HG02763 (cell line): ENCODE measurements around the gene ZBTB40.

Experiments
- ATAC-seq: cut with Tn5 transposase; IDR thresholded peaks from one replicate; pipeline ENCODE4 v1.9.1; 2021; ENCODE audit warnings: mild to moderate bottlenecking, moderate library complexity; ENCODE audit not compliant: unreplicated experiment

Gene ZBTB40

GRCh38 chr1:22470227-22470626 is 18.6 kb downstream of the ZBTB40 start:
- no peak for ATAC-seq

- no peak for ATAC-seq
Observed at GRCh38 chr1:22471078-22471477, 19.4 kb downstream of the ZBTB40 start.

GRCh38 chr1:22471610-22472009 is 20.0 kb downstream of the ZBTB40 start:
- ATAC-seq: no peak

- no peak for ATAC-seq
Observed at GRCh38 chr1:22472596-22472995, 20.9 kb downstream of the ZBTB40 start.

- no peak for ATAC-seq
Observed at GRCh38 chr1:22473952-22474351, 22.3 kb downstream of the ZBTB40 start.

GRCh38 chr1:22476566-22476965 is 24.9 kb downstream of the ZBTB40 start:
- no peak for ATAC-seq

- no peak for ATAC-seq
Observed at GRCh38 chr1:22483121-22483520, 31.5 kb downstream of the ZBTB40 start.

- no peak for ATAC-seq
Observed at GRCh38 chr1:22484706-22485345, 33.2 kb downstream of the ZBTB40 start.

- ATAC-seq: no peak
Observed at GRCh38 chr1:22485431-22485830, 33.8 kb downstream of the ZBTB40 start.

GRCh38 chr1:22487781-22488180 is 36.1 kb downstream of the ZBTB40 start:
- no peak for ATAC-seq

- ATAC-seq: no peak
Observed at GRCh38 chr1:22488319-22488718, 36.7 kb downstream of the ZBTB40 start.

- no peak for ATAC-seq
Observed at GRCh38 chr1:22489278-22489677, 37.6 kb downstream of the ZBTB40 start.

- ATAC-seq: no peak
Observed at GRCh38 chr1:22489823-22490222, 38.2 kb downstream of the ZBTB40 start.

- ATAC-seq: no peak
Observed at GRCh38 chr1:22490309-22490708, 38.7 kb downstream of the ZBTB40 start.

- ATAC-seq: no peak
Observed at GRCh38 chr1:22491995-22492715, 40.5 kb downstream of the ZBTB40 start.

GRCh38 chr1:22494144-22494543 is 42.5 kb downstream of the ZBTB40 start:
- ATAC-seq: no peak

GRCh38 chr1:22494943-22495579 is 43.4 kb downstream of the ZBTB40 start:
- no peak for ATAC-seq

GRCh38 chr1:22496536-22497160 is 45.0 kb downstream of the ZBTB40 start:
- no peak for ATAC-seq

- ATAC-seq: no peak
Observed at GRCh38 chr1:22498463-22498862, 46.8 kb downstream of the ZBTB40 start.

- no peak for ATAC-seq
Observed at GRCh38 chr1:22500058-22500457, 48.4 kb downstream of the ZBTB40 start.

- ATAC-seq: no peak
Observed at GRCh38 chr1:22500471-22500870, 48.8 kb downstream of the ZBTB40 start.

- no peak for ATAC-seq
Observed at GRCh38 chr1:22502202-22502601, 50.6 kb downstream of the ZBTB40 start.
